IPS-NIHi7 (cell line): ENCODE results near the gene MBD2.
"Not testable (repeated sequence)": the region's sequence is repeated elsewhere in the genome, so short reads cannot be mapped to it uniquely, and the experiment has no call there.

Source experiments
- DNase-seq: peaks from one replicate; pipeline ENCODE4 v3.0.0; 2012; ENCODE audit warnings: mixed read lengths; ENCODE audit errors: extremely low spot score

Gene MBD2

DNA sequence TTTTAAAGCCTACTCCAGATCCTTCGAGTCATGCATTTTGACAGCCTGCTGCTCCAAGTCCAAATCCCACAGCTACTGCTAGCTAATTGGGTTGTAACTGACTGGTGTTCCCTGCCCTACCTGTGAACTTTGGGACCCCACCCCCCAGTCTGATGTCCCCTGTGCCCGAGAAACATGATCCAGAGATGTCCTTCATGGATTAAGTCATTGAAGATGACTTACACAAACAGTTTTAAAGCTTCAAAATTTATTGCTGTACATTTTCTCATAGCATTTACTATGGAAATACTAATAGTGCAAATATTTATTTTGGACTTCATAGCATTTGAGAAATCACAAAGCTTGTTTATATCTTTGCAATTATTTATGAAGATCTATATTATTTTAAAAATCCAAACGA is 73.1 kb downstream of the MBD2 start:
- no peak for DNase-seq

DNA sequence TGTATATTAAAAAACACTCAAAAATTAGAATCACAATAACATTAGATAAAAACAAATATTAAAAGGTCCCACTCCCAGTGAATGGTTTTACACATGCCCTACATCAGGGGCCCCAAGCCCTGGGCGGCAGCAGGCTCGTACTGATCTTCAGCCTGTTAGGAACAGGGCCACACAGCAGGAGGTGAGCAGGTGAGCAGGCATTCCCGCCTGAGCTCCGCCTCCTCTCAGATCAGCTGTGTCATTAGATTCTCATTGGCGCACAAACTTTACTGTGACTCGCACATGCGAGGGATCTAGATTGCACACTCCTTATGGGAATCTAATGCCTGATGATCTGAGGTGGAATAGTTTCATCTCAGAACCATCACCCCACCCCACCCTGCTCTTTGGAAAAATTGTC is 74.2 kb downstream of the MBD2 start:
- no peak for DNase-seq

DNA sequence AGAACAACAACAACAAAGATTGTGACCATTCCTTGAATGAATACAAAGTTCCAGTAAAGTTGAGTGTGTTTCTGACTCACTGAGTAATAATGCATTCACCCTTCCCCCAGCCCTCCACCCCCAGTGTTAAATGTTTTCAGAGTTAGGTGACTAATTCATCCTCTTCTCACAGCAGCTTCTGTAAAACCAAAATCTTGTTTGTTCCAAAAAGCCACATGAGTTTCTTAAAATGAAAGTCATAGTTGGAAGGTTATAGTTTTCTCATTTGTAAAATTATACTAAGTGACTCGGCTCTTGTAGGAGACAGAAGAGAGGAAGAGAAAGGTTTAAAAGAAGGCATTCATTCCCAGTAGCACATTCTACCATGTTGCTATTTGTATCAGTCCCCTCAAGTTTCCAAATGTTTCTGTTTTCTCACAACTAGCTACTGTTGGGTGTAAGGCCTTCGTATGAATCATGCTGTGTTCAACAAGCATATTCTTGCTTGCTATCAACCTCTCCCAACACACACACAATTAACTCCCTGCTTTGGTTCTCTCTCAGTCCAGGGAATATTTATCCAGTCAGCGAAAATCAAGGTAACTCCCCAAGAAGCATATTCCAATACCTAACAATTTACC is 75.3 kb downstream of the MBD2 start:
- peak; percentile 35 for DNase-seq

DNA sequence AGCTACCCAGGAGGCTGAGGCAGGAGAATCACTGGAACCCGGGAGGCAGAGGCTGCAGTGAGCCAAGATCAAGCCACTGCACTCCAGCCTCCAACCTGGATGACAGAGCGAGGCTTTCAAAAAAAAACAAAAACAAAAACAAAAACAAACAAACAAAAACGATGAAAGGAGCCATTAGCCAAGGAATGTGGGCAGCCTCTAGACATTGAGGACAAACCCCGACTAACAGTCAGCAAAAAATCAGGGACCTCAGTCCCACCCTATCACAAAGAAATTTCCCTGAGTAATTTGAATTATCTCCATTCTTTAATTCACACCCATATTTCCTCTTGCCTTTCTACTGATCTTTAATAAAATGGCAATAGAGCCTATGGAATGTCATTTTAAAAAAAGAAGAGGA is 75.8 kb downstream of the MBD2 start:
- no peak for DNase-seq

DNA sequence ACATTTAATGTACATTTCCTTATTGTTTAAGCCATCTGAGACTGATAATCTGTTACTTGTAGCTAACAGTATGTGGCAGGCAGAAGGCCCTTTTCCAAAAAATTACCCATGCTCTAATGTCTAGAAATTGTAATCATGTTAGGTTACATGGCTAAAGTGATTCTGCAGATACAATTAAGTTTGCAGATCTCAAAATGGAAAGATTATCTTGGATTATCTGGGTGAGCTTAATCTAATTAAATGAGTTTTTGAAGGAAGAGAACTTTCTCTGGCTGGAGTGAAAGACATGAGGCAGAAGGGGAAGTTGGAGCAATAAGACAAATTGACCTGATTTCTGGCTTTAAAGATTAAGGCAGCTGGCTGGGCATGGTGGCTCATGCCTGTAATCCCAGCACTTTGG is 76.3 kb downstream of the MBD2 start:
- DNase-seq, result no peak

DNA sequence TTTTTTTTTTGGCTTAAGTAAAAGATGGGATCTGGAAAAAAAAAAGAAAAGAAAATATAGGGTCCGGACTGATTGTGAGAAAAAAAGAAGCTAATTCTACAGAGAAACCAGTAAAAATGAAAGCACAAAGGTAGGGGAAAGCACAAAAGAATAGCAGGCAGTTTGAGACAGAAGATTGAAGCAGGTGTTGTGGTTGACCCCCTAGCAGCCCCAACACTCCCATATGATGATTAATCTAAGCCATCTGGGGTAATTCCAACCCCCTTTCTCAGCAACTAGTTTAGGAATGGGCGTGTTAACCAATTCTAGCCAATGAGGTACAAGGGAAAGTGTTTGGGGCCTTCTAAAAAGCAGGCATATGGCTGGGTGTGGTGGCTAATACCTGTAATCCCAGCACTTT is 77.0 kb downstream of the MBD2 start:
- DNase-seq, result no peak

DNA sequence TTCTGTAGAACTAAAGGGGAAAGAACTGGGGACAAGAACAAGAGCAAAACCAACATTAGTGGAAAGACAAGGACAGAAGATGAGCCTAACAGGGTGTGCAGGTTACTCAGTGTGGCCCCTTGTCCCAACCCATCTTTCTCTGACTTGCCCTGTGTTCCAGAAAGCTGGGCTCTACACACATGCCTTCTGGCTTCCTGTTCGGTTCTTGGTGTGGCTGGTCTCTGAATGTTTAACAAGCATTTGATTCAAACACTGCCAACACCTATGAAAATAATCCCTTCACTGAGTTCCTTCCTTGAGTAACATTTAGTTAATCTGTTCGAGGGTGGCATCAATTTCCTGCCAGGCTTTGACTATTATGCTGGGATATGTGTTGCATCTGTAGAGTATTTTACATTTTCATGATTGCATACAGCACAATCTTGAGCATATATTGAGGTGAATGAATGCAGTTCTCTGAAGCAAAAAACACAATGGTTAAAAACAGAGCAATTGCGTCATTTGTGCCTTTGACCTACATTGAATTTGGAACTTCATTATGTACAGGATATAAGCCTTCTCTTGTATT is 83.3 kb downstream of the MBD2 start:
- DNase-seq, result no peak

DNA sequence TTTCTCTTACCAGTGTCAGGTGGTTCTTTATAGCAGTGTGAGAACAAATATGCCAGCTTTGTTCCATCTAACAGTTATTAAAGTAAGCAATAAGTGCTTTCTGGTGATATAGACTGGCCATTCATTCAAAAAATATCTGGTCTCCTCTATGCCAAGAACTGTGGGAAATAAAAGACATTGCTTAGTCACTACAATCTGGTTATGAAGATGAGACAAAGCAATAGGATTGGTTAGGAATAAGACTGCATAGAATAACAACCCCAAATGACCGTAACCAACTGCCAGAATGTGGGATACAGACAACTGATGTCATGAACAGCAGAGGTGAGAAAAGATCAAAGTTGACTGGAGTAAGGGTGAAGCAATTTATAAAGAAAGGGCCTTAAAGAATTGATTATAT is 83.8 kb downstream of the MBD2 start:
- DNase-seq, result no peak

DNA sequence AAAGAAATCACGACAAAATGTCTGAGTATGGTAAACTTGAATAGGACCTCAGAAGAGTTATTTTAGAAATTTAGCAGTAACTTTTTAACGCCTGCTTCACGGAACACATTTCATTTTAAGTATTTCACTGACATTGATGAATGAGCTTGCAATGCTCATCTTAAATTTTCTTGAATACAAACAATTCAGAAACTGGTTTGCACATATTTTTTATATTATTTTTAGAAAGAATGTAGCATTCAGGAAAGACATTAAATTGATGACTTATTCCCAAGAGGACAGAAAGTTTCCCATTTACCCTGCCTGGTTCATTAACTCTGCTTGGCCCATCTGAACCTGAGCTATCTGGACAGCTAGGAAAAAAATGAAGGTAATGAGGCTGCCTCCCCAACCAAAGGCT is 89.3 kb downstream of the MBD2 start:
- no peak for DNase-seq

DNA sequence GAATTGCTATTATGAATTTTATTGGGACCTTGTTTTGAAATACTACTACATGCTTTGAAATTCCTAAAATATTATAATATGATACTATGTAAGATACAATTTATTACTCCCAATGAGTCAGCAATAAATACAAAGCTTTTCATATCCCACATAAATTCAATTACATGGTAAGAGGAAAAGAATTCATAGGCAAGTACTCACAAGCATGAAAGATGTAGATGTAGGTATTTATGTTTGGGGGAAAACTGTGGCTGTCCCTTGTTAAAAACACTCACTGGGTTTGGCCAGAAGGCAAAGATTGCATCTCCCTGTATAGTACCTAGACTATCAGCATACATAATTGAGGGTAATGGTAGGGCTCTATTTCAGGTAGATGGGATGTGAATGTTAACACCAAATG is 90.4 kb downstream of the MBD2 start:
- DNase-seq, result no peak

DNA sequence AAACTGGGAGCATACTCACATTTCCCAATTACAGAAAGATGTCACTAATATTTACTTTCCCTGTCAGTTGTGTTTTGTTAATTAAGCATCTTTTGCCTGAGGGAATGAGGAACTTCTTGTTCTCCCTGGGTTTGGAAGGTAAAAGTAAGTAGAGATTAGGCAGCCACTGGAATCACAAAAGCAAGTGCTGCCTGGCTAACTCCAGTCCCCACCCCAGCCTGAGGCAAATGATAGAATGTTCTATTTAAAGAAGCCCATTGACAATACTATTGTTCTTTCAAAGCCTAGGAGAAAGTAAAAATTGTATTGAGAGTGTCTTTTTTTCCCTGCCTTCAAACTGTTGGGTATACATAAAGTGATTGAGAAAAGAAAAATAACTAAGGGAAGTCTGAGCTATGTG is 93.8 kb downstream of the MBD2 start:
- no peak for DNase-seq

DNA sequence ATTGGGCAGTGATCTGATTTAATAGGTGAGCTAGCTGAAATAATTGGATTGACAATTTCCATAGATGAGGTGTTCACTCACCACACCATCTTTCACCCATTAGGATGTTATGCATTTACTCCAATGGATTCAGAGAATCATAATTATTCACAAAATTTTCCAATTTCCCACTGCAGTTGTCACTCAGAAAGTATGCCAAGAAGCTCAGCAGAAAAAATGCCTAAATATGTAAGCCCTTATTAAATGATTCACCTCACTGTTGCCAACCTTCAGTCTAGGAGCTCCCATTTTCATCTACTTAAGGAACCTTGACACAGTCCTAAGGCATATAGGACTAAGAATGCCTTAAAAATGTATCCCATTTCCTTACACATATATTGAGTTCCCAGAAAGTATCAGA is 94.3 kb downstream of the MBD2 start:
- DNase-seq, result no peak

DNA sequence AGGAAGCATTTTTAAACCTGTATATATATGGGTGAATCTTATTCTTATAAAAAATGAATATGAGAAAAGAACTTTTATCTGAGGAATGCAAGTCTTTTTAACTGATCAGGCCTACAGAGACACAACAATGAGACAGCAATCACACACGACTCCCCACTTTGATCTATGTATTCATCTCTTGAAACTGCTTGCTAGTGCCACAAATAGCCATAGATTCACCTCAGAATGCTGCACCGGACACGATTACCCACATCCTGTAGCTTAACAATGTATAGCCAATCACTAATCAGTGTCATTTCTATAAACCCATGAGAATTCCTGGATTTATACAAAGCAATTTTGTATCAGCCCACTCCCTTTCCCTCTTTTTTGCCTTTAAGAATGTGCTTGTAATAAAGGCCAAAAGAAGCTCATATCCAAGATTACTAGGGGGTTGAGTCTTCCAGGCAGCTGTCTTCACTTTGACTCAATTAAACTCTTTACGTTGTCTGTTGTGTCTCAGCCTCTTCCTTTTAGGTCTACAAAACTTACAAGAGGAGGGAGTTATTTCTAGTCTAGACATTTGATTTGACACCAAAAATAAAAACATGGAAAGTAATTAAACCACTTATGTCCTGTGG is 94.9 kb downstream of the MBD2 start:
- DNase-seq, result no peak

DNA sequence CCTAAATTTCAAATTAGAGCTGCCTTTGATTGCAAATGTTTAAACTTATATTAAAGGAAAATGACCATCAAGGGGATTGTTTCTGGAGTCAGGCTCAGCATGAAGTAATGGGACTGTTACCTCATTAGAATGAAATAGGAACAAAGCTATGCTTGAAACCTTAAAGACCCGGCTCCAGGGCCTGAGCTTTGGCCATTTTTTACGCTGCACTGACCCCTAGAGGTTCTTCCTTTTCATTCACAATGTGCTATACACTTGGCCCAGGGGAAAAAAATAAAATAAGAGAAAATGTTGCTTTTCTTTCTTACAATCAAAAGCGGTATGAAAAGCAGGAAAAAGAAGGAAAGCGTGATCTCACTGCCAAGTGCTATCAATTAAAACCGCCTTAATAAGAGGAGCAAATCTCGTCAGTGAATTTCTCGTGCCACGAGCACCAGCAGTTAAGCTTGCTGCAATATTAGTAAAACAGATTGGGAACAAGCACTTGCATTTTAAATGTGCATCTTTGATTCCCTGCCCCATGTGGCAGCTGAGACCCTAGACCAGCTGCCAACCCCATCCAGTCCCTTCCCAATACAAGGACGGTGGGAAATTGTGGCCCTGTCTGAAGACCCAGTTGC is 96.6 kb downstream of the MBD2 start:
- peak; percentile 72 for DNase-seq

DNA sequence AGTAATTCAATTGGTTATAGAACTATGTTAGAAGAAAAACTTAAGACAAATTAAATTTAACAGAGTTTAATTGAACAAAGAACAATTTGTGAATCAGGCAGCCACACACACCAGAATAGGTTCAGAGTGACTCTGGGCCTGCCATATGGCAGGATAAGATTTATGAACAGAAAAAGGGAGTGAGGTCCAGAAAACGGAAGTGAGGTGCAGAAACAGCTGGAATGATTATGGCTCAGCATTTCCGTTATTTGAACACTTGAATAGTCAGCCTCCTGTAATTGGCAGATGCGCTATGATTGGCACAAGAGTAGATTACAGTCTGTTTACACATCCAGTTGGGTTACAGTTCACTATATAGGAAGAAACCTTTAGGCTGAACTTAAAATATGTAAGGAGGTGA is 99.0 kb downstream of the MBD2 start:
- no peak for DNase-seq

DNA sequence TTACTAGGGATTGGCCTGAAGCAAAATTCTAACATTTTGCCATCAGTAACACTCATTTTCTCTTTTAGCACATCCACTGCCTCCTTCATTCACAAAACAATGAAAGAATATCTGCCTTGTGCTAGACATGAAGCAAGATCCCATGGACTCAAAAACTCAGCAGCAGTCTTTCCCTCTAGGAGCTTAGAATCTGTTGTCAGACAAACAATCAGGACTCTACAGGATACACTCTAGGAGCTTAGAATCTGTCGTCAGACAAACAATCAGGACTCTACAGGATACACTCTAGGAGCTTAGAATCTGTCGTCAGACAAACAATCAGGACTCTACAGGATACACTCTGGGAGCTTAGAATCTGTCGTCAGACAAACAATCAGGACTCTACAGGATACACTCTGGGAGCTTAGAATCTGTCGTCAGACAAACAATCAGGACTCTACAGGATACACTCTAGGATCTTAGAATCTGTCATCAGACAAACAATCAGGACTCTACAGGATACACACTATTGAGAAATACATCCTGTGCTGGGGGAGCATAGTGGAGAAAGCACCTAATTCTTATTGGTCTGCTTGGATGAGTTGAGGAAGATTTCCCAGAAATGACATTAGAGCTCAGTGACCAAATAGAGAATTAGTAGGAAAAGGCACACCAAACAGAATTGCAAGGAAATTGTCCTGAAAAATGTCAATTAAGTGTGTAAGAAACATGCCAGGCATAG is 100.6 kb downstream of the MBD2 start:
- DNase-seq, result not testable (repeated sequence)

DNA sequence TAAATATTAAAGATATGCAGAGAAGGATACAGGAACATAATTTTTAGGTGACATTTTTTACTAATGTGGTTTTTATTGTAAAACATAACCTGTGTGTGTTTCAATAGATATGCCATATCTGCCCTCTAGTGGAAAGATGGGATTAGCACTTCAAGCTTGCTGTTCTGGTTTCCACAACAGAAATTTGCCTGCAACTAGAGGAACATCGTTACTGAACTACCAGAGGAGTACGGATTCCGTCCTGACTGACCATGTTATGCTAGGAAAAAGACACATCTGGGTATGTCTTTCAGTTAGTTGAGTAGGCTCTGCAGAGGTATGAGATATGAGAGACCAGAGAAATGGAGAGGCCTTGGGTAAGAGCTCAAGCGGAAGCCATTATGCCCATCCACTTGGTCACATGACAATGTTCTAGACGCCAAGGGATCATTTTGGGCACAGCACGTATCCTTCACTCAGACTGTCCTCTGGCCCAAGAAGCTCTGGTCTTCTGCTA is 104.9 kb downstream of the MBD2 start:
- peak; percentile 41 for DNase-seq

DNA sequence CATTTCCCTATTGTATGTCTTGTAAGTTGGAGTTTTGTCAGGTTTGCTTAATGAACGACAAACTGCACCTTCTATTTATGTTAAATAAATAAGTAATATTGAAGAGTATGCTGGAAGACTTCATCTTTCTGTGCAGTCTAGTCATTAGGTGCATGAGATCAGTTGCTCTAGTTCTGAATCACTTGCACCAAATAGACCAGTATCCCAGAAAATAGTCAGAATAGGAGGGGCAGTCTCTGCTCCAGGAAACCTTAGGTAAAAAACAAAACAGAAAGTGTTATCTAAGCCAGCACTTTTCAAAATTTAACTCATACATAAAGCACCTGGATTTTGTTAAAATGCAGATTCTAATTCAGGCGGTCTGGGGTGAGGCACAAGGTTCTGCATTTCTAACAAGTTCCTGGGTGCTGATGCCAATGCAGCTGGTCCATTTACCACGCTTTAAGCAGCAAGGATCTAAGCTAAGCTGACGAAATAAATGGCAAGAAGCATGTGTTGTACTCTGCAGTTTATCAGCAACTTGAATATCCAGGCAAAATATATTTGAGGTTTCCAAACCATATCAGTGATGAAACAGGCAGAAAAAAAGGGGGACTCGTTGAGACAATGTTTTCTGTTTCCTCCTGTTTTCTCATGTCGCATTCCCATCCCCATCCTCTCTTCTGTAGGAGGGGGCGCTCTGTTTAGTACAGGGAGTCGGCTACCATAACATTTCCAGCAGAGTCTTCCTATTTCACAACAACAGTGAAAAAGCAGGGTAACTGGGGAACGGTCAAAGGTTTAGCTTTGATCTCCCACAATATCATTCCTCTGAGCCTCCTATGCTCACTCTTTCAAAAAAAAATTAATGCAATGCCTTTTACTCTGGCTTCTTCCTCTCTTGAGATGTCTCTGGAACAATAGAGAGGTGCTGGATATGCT is 106.4 kb downstream of the MBD2 start:
- DNase-seq, result peak; percentile 23

DNA sequence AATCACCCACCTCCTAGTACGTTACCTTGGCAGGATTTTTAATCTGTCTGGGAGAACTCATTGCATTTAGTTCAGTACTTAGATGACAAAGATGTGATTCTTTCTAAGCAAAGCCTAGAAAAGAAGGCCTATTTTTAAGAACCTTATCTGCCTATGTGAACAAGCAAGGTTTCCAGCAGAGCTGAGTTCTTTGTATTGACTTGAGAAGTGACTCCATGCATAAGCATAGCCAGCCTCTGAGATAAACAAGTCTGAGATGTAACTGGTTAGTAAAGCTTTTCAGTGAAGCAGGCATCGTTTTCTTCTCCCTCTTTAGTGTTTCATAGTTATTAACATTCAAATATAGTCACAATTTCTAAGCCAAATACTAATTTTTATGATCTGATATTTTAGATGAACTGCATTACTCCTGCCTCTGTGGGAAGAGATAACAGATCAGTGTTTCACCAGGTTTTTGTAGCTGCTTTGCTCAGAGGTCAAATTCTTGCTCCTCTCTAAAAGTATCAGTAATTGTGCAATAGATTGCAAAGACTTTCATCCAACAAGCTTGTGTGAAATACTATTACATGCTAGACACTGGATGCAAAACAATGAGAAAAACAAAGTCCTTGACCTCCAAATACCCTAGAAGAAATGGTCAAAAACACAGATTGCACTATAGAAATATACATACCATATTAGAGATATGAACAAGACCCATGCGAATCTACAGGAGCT is 107.8 kb downstream of the MBD2 start:
- DNase-seq, result peak; percentile 33

DNA sequence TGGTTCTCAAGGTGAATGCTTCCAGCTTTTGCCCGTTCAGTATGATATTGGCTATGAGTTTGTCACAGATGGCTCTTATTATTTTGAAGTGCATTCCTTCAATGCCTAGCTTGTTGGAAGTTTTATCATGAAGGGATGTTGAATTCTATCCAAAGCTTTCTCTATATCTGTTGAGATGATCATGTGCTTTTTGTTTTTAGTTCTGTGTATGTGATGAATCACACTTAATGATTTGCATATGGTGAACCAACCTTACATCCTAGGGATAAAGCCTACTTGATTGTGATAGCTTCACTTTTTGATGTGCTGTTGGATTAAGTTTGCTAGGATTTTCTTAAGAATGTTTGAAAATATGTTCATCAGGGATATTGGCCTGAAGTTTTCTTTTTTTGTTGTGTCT is 112.1 kb downstream of the MBD2 start:
- DNase-seq, result no peak
